ENCODE data around the gene SHC1. TPM values are rescaled to one million over a fixed set of nuclear protein-coding genes. Genes with fewer than 3 reads are reported as not detected.

Gene SHC1
- total RNA-seq, 4 donors from 2014 or later: 108 to 168 (median 123) TPM

GRCh38 chr1:155017041-155017945 is 46.7 kb upstream of the SHC1 start:
- intact Hi-C loops (cut with DNase I): no loop called here
- DNase-seq: peak; percentile 93 to 97
- H3K27me3 ChIP-seq: no peaks in the 10 kb centered on the region
- H3K4me3 ChIP-seq (replicated peaks in 1 of 3): peak overlapping the region in 1 of 3 donors; percentile 20
- peak overlapping the region; percentile 81 to 90 (median 89) for H3K27ac ChIP-seq
- no peaks in the 10 kb centered on the region for H3K9me3 ChIP-seq
- TF ChIP-seq POLR2A (IDR thresholded peaks at IDR 0.05) (peak in 1 of 2 donors; percentile 64), CTCF (IDR thresholded peaks at IDR 0.05) (peak; percentile 94 to 99 (median 97))
- WGBS, 2 donors: 10 to 13% methylated on average over 17 to 24 of the region's 49 CpGs
- peaks cover 19 to 22% of the 10 kb centered on the region in 2 donors for H3K36me3 ChIP-seq
- H3K4me1 ChIP-seq: peaks cover 31 to 50% of the 10 kb centered on the region in 2 donors

DNA sequence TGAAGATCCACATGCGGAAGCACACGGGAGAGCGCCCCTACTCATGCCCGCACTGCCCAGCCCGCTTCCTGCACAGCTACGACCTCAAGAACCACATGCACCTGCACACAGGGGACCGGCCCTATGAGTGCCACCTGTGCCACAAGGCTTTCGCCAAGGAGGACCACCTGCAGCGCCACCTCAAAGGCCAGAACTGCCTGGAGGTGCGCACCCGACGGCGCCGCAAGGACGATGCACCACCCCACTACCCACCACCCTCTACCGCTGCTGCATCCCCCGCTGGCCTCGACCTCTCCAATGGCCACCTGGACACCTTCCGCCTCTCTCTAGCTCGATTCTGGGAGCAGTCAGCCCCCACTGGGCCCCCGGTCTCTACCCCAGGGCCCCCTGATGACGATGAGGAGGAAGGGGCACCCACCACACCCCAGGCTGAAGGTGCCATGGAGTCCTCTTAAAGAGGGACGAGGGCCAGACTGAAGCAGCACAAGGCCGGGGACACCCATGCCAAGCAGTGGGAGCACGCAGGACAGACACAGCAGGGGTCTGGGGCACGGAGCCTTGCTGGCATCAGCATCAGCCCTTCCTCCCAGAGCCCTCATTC is 45.8 kb upstream of the SHC1 start:
- no peak overlapping the region for H3K4me3 ChIP-seq (replicated peaks in 1 of 3)
- DNase-seq: no peak
- peaks cover 19 to 22% of the 10 kb centered on the region in 2 donors for H3K36me3 ChIP-seq
- H3K4me1 ChIP-seq: peaks cover 41 to 60% of the 10 kb centered on the region in 2 donors
- H3K9me3 ChIP-seq: no peaks in the 10 kb centered on the region
- 81 to 97% methylated on average over 14 to 22 of the region's 26 CpGs for WGBS, 2 donors
- TF ChIP-seq CTCF (IDR thresholded peaks at IDR 0.05) (no peak), POLR2A (IDR thresholded peaks at IDR 0.05) (no peak)
- no peaks in the 10 kb centered on the region for H3K27me3 ChIP-seq
- peak overlapping the region; percentile 81 to 90 (median 89) for H3K27ac ChIP-seq
- intact Hi-C loops (cut with DNase I): no loop called here

- Histone ChIP-seq H3K4me1 (peaks cover 47 to 66% of the 10 kb centered on the region in 2 donors), H3K27ac (peak overlapping the region in 1 of 3 donors; percentile 18), H3K9me3 (no peaks in the 10 kb centered on the region), H3K4me3 (replicated peaks in 1 of 3) (no peak overlapping the region), H3K27me3 (no peaks in the 10 kb centered on the region), H3K36me3 (peaks cover 19 to 22% of the 10 kb centered on the region in 2 donors)
- TF ChIP-seq POLR2A (IDR thresholded peaks at IDR 0.05): no peak
- TF ChIP-seq CTCF (IDR thresholded peaks at IDR 0.05): no peak
- intact Hi-C loops (cut with DNase I): no loop called here
- WGBS, 2 donors: 84 to 88% methylated on average over 8 to 9 of the region's 16 CpGs
- no peak for DNase-seq
Observed at GRCh38 chr1:155015527-155016230, 45.1 kb upstream of the SHC1 start.

GRCh38 chr1:155014709-155015508 is 44.4 kb upstream of the SHC1 start:
- TF ChIP-seq POLR2A (IDR thresholded peaks at IDR 0.05) (no peak), CTCF (IDR thresholded peaks at IDR 0.05) (no peak)
- no peak overlapping the region for H3K4me3 ChIP-seq (replicated peaks in 1 of 3)
- H3K27ac ChIP-seq: peak overlapping the region in 1 of 3 donors; percentile 18
- intact Hi-C loops (cut with DNase I): no loop called here
- 95 to 97% methylated on average over 14 to 16 of the region's 31 CpGs for WGBS, 2 donors
- peaks cover 51 to 73% of the 10 kb centered on the region in 2 donors for H3K4me1 ChIP-seq
- H3K27me3 ChIP-seq: no peaks in the 10 kb centered on the region
- peaks cover 19 to 22% of the 10 kb centered on the region in 2 donors for H3K36me3 ChIP-seq
- no peaks in the 10 kb centered on the region for H3K9me3 ChIP-seq
- DNase-seq: no peak

All from thyroid gland (tissue), 4 donors.